ENCODE measurements around the gene MYO5C. TPM values are rescaled to one million over a fixed set of nuclear protein-coding genes. Genes with fewer than 3 reads are reported as not detected.

Gene MYO5C
- total RNA-seq, 1 donor = 0.36 TPM

DNA sequence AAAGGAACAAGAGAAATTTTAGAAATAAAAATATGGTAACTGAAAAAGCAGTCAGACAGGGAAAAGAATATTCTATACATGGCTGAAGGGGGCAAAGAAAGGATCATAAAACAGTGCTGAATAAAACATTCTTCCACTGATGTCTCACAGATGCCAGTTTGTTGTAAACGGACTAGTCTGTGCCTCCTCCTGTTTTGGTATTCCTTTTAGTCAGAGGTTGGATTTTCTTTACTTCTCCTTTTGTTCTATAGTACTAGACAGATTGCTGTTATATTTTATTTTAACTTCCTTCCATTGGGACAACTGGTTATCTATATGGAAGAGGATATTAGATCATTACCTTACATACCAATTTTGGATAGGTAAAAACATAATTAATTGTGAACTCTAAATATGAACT, 88.4 kb downstream of the MYO5C start:
- H3K4me3 ChIP-seq (ENCODE audit: low read depth, low read length) = no peak overlapping the region
- TF ChIP-seq, protein P1, sequence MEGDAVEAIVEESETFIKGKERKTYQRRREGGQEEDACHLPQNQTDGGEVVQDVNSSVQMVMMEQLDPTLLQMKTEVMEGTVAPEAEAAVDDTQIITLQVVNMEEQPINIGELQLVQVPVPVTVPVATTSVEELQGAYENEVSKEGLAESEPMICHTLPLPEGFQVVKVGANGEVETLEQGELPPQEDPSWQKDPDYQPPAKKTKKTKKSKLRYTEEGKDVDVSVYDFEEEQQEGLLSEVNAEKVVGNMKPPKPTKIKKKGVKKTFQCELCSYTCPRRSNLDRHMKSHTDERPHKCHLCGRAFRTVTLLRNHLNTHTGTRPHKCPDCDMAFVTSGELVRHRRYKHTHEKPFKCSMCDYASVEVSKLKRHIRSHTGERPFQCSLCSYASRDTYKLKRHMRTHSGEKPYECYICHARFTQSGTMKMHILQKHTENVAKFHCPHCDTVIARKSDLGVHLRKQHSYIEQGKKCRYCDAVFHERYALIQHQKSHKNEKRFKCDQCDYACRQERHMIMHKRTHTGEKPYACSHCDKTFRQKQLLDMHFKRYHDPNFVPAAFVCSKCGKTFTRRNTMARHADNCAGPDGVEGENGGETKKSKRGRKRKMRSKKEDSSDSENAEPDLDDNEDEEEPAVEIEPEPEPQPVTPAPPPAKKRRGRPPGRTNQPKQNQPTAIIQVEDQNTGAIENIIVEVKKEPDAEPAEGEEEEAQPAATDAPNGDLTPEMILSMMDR (IDR thresholded peaks at IDR 0.05; ENCODE audit: insufficient read depth, low read length) = no peak
- no peak for DNase-seq (ENCODE audit: low read depth)

DNA sequence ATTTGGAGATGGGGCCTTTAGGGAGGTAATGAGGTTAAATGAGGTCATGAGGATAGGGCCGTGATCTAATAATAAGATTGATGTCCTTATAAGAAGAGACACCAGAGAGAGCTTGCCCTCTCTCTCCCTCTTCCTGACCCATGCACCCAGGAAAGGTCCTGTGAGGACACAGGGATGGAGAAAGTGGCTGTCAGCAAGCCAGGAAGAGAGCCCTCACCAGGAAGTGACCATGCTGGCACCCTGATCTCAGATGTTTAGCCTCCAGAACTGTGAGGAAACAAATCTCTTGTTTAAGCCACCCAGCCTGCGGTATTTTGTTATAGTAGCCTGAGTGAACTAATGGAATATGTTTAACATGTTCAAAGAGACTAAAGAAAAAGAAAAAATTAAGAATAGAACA, 89.2 kb downstream of the MYO5C start:
- TF ChIP-seq, protein P1 (IDR thresholded peaks at IDR 0.05; ENCODE audit: insufficient read depth, low read length) = no peak
- H3K4me3 ChIP-seq (ENCODE audit: low read depth, low read length) = no peak overlapping the region
- DNase-seq (ENCODE audit: low read depth) = no peak

DNA sequence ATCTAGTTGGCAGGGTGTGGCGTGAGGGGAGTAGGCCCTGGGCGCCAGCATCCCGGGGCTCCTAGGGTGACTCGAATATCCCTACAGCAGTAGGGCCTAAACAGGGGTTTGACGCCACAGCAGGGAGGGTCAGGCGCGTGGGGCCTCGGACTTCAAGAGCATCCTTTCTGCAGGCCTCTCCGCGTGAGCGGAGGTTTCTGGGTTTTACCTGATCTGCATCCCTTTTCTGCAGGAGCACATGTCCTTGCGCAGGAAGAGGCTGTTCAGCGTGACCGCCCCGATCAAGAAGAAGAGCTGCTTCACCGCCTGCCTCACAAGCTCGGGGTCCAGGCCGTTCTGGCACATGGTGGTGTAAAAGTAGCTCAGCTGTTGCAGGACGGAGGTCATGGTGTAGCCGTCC, 90.9 kb downstream of the MYO5C start:
- TF ChIP-seq, protein P1 (IDR thresholded peaks at IDR 0.05; ENCODE audit: insufficient read depth, low read length) = no peak
- DNase-seq (ENCODE audit: low read depth) = no peak
- H3K4me3 ChIP-seq (ENCODE audit: low read depth, low read length) = no peak overlapping the region

DNA sequence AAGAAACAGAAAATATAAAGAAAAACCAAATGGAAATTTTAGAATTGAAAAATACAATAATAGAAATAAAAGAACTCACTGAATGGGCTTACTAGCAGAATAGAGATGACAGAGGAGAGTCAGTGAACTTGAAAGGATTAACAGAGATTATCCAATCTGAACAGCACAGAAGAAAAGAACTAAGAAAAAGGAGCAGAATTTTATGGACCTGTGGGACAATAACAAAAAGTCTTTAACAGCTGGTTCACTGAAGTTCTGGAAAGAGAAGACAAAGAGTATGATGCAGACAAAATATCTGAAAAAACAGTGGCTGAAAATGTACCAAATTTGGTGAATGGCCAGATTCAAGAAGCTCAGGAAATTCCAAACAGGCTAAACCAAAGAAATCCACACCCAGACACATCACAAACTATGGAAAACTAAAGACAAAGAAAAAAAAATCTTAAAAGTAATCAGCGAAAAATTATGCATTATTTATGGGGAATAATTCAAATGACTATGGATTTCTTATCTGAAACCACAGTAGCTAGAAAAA, 94.7 kb downstream of the MYO5C start:
- DNase-seq (ENCODE audit: low read depth) = peak; percentile 45
- TF ChIP-seq, protein P1 (IDR thresholded peaks at IDR 0.05; ENCODE audit: insufficient read depth, low read length) = no peak

GRCh38 chr15:52199271-52199670, 96.3 kb downstream of the MYO5C start:
- no peak for DNase-seq (ENCODE audit: low read depth)
- no peak overlapping the region for H3K4me3 ChIP-seq (ENCODE audit: low read depth, low read length)
- TF ChIP-seq, protein P1 (IDR thresholded peaks at IDR 0.05; ENCODE audit: insufficient read depth, low read length) = no peak

More for the DNA sequence above, 94.7 kb downstream of the MYO5C start:
- H3K4me3 ChIP-seq (ENCODE audit: low read depth, low read length) = no peak overlapping the region

DNA sequence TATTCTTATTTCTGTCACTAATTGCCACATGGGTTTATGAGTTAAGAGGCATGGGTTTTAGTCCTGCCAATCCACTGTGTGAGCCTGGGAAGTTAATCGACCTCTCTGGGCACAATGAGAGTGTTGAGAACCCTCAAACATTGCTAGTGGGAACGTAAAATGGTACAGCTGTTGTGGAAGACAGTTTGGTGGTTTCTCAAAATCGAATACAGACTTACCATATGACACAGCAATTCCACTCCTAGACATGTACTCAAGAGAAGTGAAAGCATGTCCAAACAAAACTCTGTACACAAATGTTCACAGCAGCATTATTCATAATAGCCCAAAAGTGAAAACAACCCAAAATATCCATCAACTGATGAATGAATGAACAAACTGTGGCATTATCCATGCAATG, 98.7 kb downstream of the MYO5C start:
- no peak for DNase-seq (ENCODE audit: low read depth)
- TF ChIP-seq, protein P1 (IDR thresholded peaks at IDR 0.05; ENCODE audit: insufficient read depth, low read length) = no peak
- H3K4me3 ChIP-seq (ENCODE audit: low read depth, low read length) = no peak overlapping the region

DNA sequence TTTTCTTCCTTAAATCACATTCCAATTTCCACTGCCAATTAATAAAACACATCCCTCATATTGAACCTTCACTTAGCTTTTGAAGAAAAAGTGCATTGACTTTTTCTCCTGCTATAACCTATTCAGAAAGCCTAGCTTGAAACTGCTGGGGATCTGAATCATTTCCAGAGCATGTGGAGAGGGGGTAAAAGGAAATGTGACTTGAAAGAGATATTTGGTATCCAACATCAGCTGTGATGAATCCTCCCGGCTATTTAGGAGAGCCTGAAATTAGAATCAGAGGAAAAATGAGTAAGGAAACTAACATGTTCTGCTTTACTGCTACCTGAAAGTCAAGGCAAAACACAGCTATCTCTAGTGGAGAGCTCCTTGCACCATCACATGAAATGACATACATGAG, 101.8 kb downstream of the MYO5C start:
- DNase-seq (ENCODE audit: low read depth) = no peak
- TF ChIP-seq, protein P1 (IDR thresholded peaks at IDR 0.05; ENCODE audit: insufficient read depth, low read length) = no peak
- H3K4me3 ChIP-seq (ENCODE audit: low read depth, low read length) = no peak overlapping the region
